ENCODE data around the gene CMC2. TPM values are rescaled to one million over a fixed set of nuclear protein-coding genes. Genes with fewer than 3 reads are reported as not detected.

Gene CMC2
- total RNA-seq, 1 donor from 2014 or later, result 76.2 TPM

- no peak overlapping the region for H3K4me3 Mint-ChIP-seq (ENCODE audit: unreplicated experiment)
- peaks cover 5% of the 10 kb centered on the region for H3K36me3 Mint-ChIP-seq (ENCODE audit: unreplicated experiment)
- H3K27me3 Mint-ChIP-seq (ENCODE audit: unreplicated experiment), result peaks cover 1% of the 10 kb centered on the region
- no peak overlapping the region for H3K27ac Mint-ChIP-seq (ENCODE audit: unreplicated experiment)
- no peak for TF ChIP-seq CTCF (IDR thresholded peaks at IDR 0.05; ENCODE audit: partially characterized antibody, unreplicated experiment)
- peaks cover 6% of the 10 kb centered on the region for H3K4me1 Mint-ChIP-seq (ENCODE audit: low read depth, unreplicated experiment)
- H3K9me3 Mint-ChIP-seq (ENCODE audit: unreplicated experiment), result peaks cover 1% of the 10 kb centered on the region
- no peak for DNase-seq
Observed at GRCh38 chr16:80947239-80947638, 59.4 kb downstream of the CMC2 start.

GRCh38 chr16:80946481-80946880 lies 60.2 kb downstream of the CMC2 start:
- Mint-ChIP-seq H3K4me1 (ENCODE audit: low read depth, unreplicated experiment) (peaks cover 6% of the 10 kb centered on the region), H3K36me3 (ENCODE audit: unreplicated experiment) (peaks cover 5% of the 10 kb centered on the region), H3K27ac (ENCODE audit: unreplicated experiment) (no peak overlapping the region), H3K4me3 (ENCODE audit: unreplicated experiment) (no peak overlapping the region), H3K9me3 (ENCODE audit: unreplicated experiment) (peaks cover 1% of the 10 kb centered on the region), H3K27me3 (ENCODE audit: unreplicated experiment) (peaks cover 1% of the 10 kb centered on the region)
- TF ChIP-seq CTCF (IDR thresholded peaks at IDR 0.05; ENCODE audit: partially characterized antibody, unreplicated experiment), result no peak
- no peak for DNase-seq

- no peak for TF ChIP-seq CTCF (IDR thresholded peaks at IDR 0.05; ENCODE audit: partially characterized antibody, unreplicated experiment)
- DNase-seq, result peak; percentile 30
- no peaks in the 10 kb centered on the region for H3K27me3 Mint-ChIP-seq (ENCODE audit: unreplicated experiment)
- H3K9me3 Mint-ChIP-seq (ENCODE audit: unreplicated experiment), result peaks cover 1% of the 10 kb centered on the region
- peaks cover 12% of the 10 kb centered on the region for H3K4me1 Mint-ChIP-seq (ENCODE audit: low read depth, unreplicated experiment)
- peak overlapping the region; percentile 36 for H3K4me3 Mint-ChIP-seq (ENCODE audit: unreplicated experiment)
- H3K36me3 Mint-ChIP-seq (ENCODE audit: unreplicated experiment), result no peaks in the 10 kb centered on the region
- peak overlapping the region; percentile 83 for H3K27ac Mint-ChIP-seq (ENCODE audit: unreplicated experiment)
Observed at GRCh38 chr16:80940069-80940856, 66.4 kb downstream of the CMC2 start.

- Mint-ChIP-seq H3K9me3 (ENCODE audit: unreplicated experiment) (peaks cover 1% of the 10 kb centered on the region), H3K4me3 (ENCODE audit: unreplicated experiment) (no peak overlapping the region), H3K27ac (ENCODE audit: unreplicated experiment) (no peak overlapping the region), H3K27me3 (ENCODE audit: unreplicated experiment) (no peaks in the 10 kb centered on the region), H3K36me3 (ENCODE audit: unreplicated experiment) (peaks cover 5% of the 10 kb centered on the region), H3K4me1 (ENCODE audit: low read depth, unreplicated experiment) (peaks cover 12% of the 10 kb centered on the region)
- no peak for DNase-seq
- no peak for TF ChIP-seq CTCF (IDR thresholded peaks at IDR 0.05; ENCODE audit: partially characterized antibody, unreplicated experiment)
Observed at GRCh38 chr16:80938879-80939260, 67.8 kb downstream of the CMC2 start.
